Hepatocyte (in vitro differentiated cells): ENCODE results near the gene SMAD7. TPM values are rescaled to one million over a fixed set of nuclear protein-coding genes. Genes with fewer than 3 reads are reported as not detected.

ENCODE experiments used
- DNase-seq: peaks from one replicate; pipeline ENCODE4 v3.0.0-alpha.2; 2016; ENCODE audit warnings: low spot score
- H2AFZ ChIP-seq: fragments of 200-600 bp; sonication (generic); 2 replicates; pipeline ENCODE4 v1.6.0; 2016; ENCODE audit warnings: antibody characterized with exemption, mild to moderate bottlenecking
- H3K27ac ChIP-seq: fragments of 200-600 bp; sonication (generic); 2 replicates; pipeline ENCODE4 v1.5.1; 2016; ENCODE audit warnings: mild to moderate bottlenecking
- H3K27me3 ChIP-seq: fragments of 200-600 bp; sonication (generic); 2 replicates; pipeline ENCODE4 v1.6.1; 2016
- H3K36me3 ChIP-seq: fragments of 200-600 bp; sonication (generic); replicated peaks from 2 replicates; pipeline ENCODE4 v1.5.1; 2016; ENCODE audit warnings: low read depth; ENCODE audit not compliant: insufficient read depth
- H3K4me1 ChIP-seq: fragments of 200-600 bp; sonication (generic); 2 replicates; pipeline ENCODE4 v1.5.1; 2016; ENCODE audit warnings: mild to moderate bottlenecking, moderate library complexity; ENCODE audit not compliant: insufficient read depth
- H3K4me2 ChIP-seq: fragments of 200-600 bp; sonication (generic); 2 replicates; pipeline ENCODE4 v1.6.0; 2016
- H3K4me3 ChIP-seq: fragments of 200-600 bp; sonication (generic); 2 replicates; pipeline ENCODE4 v1.5.1; 2016; ENCODE audit warnings: mild to moderate bottlenecking
- H3K79me2 ChIP-seq: fragments of 200-600 bp; sonication (generic); 2 replicates; pipeline ENCODE4 v1.6.0; 2017; ENCODE audit warnings: mild to moderate bottlenecking
- H3K9me2 ChIP-seq: fragments of 200-600 bp; sonication (generic); replicated peaks from 2 replicates; pipeline ENCODE4 v1.6.0; 2017; ENCODE audit warnings: mild to moderate bottlenecking; ENCODE audit not compliant: insufficient read depth
- H3K9me3 ChIP-seq: fragments of 200-600 bp; sonication (generic); 2 replicates; pipeline ENCODE4 v1.5.1; 2016; ENCODE audit warnings: low read depth, mild to moderate bottlenecking
- H4K20me1 ChIP-seq: fragments of 200-600 bp; sonication (generic); 2 replicates; pipeline ENCODE4 v1.6.0; 2016; ENCODE audit warnings: mild to moderate bottlenecking; ENCODE audit not compliant: insufficient read depth, poor library complexity, severe bottlenecking
- EZH2 ChIP-seq: fragments of 200-600 bp; sonication (generic); IDR thresholded peaks from 2 replicates; pipeline ENCODE4 v1.6.1; 2016; ENCODE audit warnings: antibody characterized with exemption, mild to moderate bottlenecking, borderline replicate concordance
- EZH2phosphoT487 ChIP-seq: fragments of 200-600 bp; sonication (generic); IDR thresholded peaks from one replicate; pipeline ENCODE4 v1.6.1; 2018; ENCODE audit warnings: antibody characterized with exemption, mild to moderate bottlenecking, low read depth, moderate library complexity; ENCODE audit not compliant: unreplicated experiment, severe bottlenecking
- WGBS: methylation state at CpG from one replicate; pipeline ENCODE4 v1.1.6; 2016; ENCODE audit warnings: low lambda C conversion rate; ENCODE audit errors: missing lambda C conversion rate; 5-methylcytosine and 5-hydroxymethylcytosine counted together
- polyA plus RNA-seq: library from polyadenylated mRNA; unstranded; fragments of >200 nt; fragmentation: Nextera tagmentation; extraction: Ambion mirVana; gene quantifications from 2 replicates; pipeline ENCODE4 v1.2.1, GENCODE V29; 2016
- total RNA-seq: library from RNA; depleted of rRNA; stranded (reverse); fragments of >200 nt; gene quantifications from 2 replicates; pipeline ENCODE4 v1.2.3, GENCODE V29; 2014
- TF ChIP-seq, protein P1 (sequence below): fragments of 200-600 bp; sonication (generic); IDR thresholded peaks from 2 replicates; pipeline ENCODE4 v1.5.1; 2016; ENCODE audit warnings: antibody characterized with exemption, mild to moderate bottlenecking; ENCODE audit not compliant: poor library complexity

Gene SMAD7
- total and polyA plus RNA-seq, 2 experiments from 2014 or later = 65.4 to 71.1 TPM

DNA sequence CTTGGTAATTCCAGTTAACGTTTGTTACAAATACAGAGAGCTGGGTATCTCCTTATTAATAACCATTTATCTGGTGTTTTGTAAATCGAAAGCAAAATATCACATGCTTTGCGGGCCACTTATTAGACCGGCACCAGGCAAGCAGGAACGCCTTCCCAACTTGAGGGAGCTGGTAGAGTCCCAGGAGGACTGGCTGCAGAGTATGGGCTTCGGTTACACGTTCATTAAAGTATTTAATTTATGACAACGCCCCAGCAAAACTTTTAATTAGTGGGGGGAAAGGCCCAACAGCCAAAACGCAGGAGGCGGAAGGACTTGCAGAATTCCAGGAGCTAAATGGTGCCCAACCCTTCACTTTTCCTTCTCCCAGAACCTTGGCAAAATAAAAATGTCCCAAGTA, 3.7 kb downstream of the SMAD7 start:
- no peak for TF ChIP-seq EZH2
- no peak for TF ChIP-seq EZH2phosphoT487
- TF ChIP-seq, protein P1, sequence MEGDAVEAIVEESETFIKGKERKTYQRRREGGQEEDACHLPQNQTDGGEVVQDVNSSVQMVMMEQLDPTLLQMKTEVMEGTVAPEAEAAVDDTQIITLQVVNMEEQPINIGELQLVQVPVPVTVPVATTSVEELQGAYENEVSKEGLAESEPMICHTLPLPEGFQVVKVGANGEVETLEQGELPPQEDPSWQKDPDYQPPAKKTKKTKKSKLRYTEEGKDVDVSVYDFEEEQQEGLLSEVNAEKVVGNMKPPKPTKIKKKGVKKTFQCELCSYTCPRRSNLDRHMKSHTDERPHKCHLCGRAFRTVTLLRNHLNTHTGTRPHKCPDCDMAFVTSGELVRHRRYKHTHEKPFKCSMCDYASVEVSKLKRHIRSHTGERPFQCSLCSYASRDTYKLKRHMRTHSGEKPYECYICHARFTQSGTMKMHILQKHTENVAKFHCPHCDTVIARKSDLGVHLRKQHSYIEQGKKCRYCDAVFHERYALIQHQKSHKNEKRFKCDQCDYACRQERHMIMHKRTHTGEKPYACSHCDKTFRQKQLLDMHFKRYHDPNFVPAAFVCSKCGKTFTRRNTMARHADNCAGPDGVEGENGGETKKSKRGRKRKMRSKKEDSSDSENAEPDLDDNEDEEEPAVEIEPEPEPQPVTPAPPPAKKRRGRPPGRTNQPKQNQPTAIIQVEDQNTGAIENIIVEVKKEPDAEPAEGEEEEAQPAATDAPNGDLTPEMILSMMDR = no peak
- no peak overlapping the region for H2AFZ ChIP-seq
- peak overlapping the region; percentile 100 for H3K27ac ChIP-seq
- H3K27me3 ChIP-seq = no peaks in the 10 kb centered on the region
- H3K4me2 ChIP-seq = peak overlapping the region; percentile 97
- H3K36me3 ChIP-seq = no peaks in the 10 kb centered on the region
- peaks cover 95% of the 10 kb centered on the region for H3K79me2 ChIP-seq
- 16% methylated on average over 10 of the region's 10 CpGs for WGBS
- H3K9me2 ChIP-seq = no peaks in the 10 kb centered on the region
- no peaks in the 10 kb centered on the region for H3K9me3 ChIP-seq
- peaks cover 48% of the 10 kb centered on the region for H3K4me1 ChIP-seq
- peak overlapping the region; percentile 92 for H3K4me3 ChIP-seq
- peaks cover 92% of the 10 kb centered on the region for H4K20me1 ChIP-seq
- no peak for DNase-seq

DNA sequence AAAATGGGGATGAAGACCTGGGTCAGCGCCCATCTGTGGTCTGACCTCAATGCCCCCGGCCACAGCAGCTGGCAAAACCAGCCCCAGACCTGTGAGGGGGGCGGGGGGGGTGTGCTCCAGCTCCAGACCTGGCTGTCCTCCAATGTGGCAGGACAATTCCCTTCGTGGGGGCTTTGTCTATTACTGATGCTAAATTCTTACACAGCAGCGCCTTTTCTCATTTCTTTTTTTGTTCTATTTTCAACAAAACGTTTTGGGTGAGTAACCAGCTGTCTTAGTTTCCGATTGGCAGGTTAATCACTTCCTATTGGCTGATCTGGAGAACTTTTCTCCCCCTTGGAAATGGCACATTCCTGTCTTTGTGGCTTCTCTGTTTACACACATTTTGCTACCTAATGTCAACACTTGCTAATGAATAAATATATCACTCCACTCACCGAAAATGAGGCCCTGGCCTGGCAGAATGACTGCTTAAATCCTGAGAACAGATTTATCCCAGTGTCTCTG, 4.4 kb downstream of the SMAD7 start:
- Histone ChIP-seq H3K79me2 (peaks cover 99% of the 10 kb centered on the region), H3K4me1 (peaks cover 55% of the 10 kb centered on the region), H4K20me1 (peaks cover 98% of the 10 kb centered on the region), H3K4me3 (peak overlapping the region; percentile 92), H3K27ac (peak overlapping the region; percentile 100), H3K36me3 (no peaks in the 10 kb centered on the region), H3K4me2 (peak overlapping the region; percentile 97), H2AFZ (no peak overlapping the region), H3K27me3 (no peaks in the 10 kb centered on the region), H3K9me2 (no peaks in the 10 kb centered on the region), H3K9me3 (no peaks in the 10 kb centered on the region)
- TF ChIP-seq EZH2 (no peak), EZH2phosphoT487 (no peak)
- TF ChIP-seq, protein P1 = no peak
- 26% methylated on average over 8 of the region's 8 CpGs for WGBS
- no peak for DNase-seq

- H2AFZ ChIP-seq = no peak overlapping the region
- peak overlapping the region; percentile 97 for H3K4me2 ChIP-seq
- H3K79me2 ChIP-seq = peaks cover 99% of the 10 kb centered on the region
- no peak overlapping the region for H3K4me3 ChIP-seq
- H3K27me3 ChIP-seq = no peaks in the 10 kb centered on the region
- no peak for DNase-seq
- peak overlapping the region; percentile 100 for H3K27ac ChIP-seq
- no peaks in the 10 kb centered on the region for H3K36me3 ChIP-seq
- H3K9me2 ChIP-seq = no peaks in the 10 kb centered on the region
- H3K9me3 ChIP-seq = no peaks in the 10 kb centered on the region
- peaks cover 98% of the 10 kb centered on the region for H4K20me1 ChIP-seq
- H3K4me1 ChIP-seq = peaks cover 60% of the 10 kb centered on the region
- TF ChIP-seq EZH2 = no peak
- TF ChIP-seq, protein P1 = no peak
- TF ChIP-seq EZH2phosphoT487 = no peak
Measured at GRCh38 chr18:48945953-48946217, 4.9 kb downstream of the SMAD7 start.

DNA sequence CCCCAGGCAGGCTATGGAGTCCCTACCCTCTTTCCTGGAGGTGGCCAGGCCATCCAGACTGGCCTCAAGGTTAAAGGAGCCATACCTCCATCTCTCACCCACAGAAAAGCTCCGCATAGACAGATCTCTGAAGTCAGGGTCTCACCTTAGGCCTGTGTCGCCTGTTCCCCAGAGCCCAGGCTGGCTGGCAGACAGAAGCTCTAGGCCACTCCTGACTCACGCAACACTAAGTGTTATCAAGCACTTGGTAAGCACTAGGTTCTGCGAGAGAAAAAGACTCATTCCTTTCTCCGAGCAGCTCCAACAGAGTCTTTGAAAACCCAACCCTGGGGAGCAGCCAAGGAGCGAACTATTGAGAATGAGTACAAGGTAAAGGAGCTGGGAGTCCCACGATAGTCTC, 6.1 kb downstream of the SMAD7 start:
- no peaks in the 10 kb centered on the region for H3K36me3 ChIP-seq
- peak overlapping the region; percentile 97 for H3K4me2 ChIP-seq
- H3K27me3 ChIP-seq = no peaks in the 10 kb centered on the region
- H3K9me3 ChIP-seq = no peaks in the 10 kb centered on the region
- H3K79me2 ChIP-seq = peaks cover 100% of the 10 kb centered on the region
- TF ChIP-seq, protein P1 = no peak
- peak overlapping the region; percentile 100 for H3K27ac ChIP-seq
- peak; percentile 54 for DNase-seq
- no peaks in the 10 kb centered on the region for H3K9me2 ChIP-seq
- no peak overlapping the region for H2AFZ ChIP-seq
- WGBS = 60% methylated on average over 7 of the region's 7 CpGs
- H4K20me1 ChIP-seq = peaks cover 100% of the 10 kb centered on the region
- H3K4me3 ChIP-seq = no peak overlapping the region
- H3K4me1 ChIP-seq = peaks cover 72% of the 10 kb centered on the region
